A673 (cell line): ENCODE results near the gene SYT17.

ENCODE experiments used
- EZH2 ChIP-seq: fragments of 200-600 bp; sonication (generic); IDR thresholded peaks from 2 replicates; pipeline ENCODE4 v1.6.1; 2017; ENCODE audit warnings: borderline replicate concordance, low read depth, mild to moderate bottlenecking, mixed read lengths, antibody characterized with exemption, low read length; ENCODE audit not compliant: poor library complexity, severe bottlenecking
- TF ChIP-seq, protein P1 (sequence below): fragments of 300-800, 200-600 bp; sonication (generic); conservative IDR thresholded peaks from 2 replicates; pipeline ENCODE4 v1.5.1; 2017; ENCODE audit warnings: low read depth, mild to moderate bottlenecking, antibody characterized with exemption, low read length, moderate library complexity, mixed read lengths

GRCh38 chr16:19180741-19181140, 12.7 kb downstream of the SYT17 start:
- TF ChIP-seq, protein P1, sequence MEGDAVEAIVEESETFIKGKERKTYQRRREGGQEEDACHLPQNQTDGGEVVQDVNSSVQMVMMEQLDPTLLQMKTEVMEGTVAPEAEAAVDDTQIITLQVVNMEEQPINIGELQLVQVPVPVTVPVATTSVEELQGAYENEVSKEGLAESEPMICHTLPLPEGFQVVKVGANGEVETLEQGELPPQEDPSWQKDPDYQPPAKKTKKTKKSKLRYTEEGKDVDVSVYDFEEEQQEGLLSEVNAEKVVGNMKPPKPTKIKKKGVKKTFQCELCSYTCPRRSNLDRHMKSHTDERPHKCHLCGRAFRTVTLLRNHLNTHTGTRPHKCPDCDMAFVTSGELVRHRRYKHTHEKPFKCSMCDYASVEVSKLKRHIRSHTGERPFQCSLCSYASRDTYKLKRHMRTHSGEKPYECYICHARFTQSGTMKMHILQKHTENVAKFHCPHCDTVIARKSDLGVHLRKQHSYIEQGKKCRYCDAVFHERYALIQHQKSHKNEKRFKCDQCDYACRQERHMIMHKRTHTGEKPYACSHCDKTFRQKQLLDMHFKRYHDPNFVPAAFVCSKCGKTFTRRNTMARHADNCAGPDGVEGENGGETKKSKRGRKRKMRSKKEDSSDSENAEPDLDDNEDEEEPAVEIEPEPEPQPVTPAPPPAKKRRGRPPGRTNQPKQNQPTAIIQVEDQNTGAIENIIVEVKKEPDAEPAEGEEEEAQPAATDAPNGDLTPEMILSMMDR = no peak
- TF ChIP-seq EZH2 = no peak
